OCI-LY7 (cell line): ENCODE measurements around the gene BNIPL. TPM values are rescaled to one million over a fixed set of nuclear protein-coding genes. Genes with fewer than 3 reads are reported as not detected.

Source experiments
- BruUV-seq: library from RNA; stranded (reverse); fragments of 400-500 nt; replicated peaks from 2 replicates; lab custom pipeline; 2021; lab: Mats Ljungman, UMichigan
- CTCF ChIA-PET: fragments of 300-600 bp; sonication (Branson Sonifier 250); formaldehyde crosslinking; loops from one replicate; lab custom pipeline; 2022; ENCODE audit warnings: antibody characterized with exemption; ENCODE audit not compliant: unreplicated experiment; lab: Charles Lee
- POLR2A ChIA-PET: fragments of 300-600 bp; sonication (Branson Sonifier 250); formaldehyde crosslinking; loops from one replicate; lab custom pipeline; 2022; ENCODE audit warnings: antibody characterized with exemption; lab: Charles Lee
- DNase-seq: peaks from one replicate; pipeline ENCODE4 v3.0.0-alpha.2; 2015; ENCODE audit warnings: low spot score
- H2AFZ ChIP-seq: fragments of 200-600 bp; sonication (generic), shearing (Covaris generic); 2 replicates; pipeline ENCODE4 v1.6.1; 2014; ENCODE audit warnings: mild to moderate bottlenecking, antibody characterized with exemption, low read length, moderate library complexity
- H3K27ac ChIP-seq: fragments of 200-600 bp; sonication (generic); 2 replicates; pipeline ENCODE4 v1.5.1; 2014; ENCODE audit warnings: mixed run types, low read depth, mild to moderate bottlenecking, moderate library complexity, low read length, inconsistent platforms; ENCODE audit not compliant: poor library complexity, severe bottlenecking
- H3K36me3 ChIP-seq: fragments of 200-600 bp; sonication (generic); 2 replicates; pipeline ENCODE4 v1.6.1; 2014; ENCODE audit warnings: mild to moderate bottlenecking, antibody characterized with exemption, low read length, moderate library complexity, mixed read lengths; ENCODE audit not compliant: insufficient read depth
- H3K4me1 ChIP-seq: fragments of 200-600 bp; sonication (generic); 2 replicates; pipeline ENCODE4 v1.5.1; 2014; ENCODE audit warnings: mild to moderate bottlenecking, low read length; ENCODE audit not compliant: insufficient read depth, poor library complexity, severe bottlenecking
- H3K4me2 ChIP-seq: fragments of 200-600 bp; sonication (generic); 2 replicates; pipeline ENCODE4 v1.6.1; 2014; ENCODE audit warnings: mild to moderate bottlenecking, low read length
- H3K4me3 ChIP-seq: fragments of 200-600 bp; sonication (generic); 2 replicates; pipeline ENCODE4 v1.5.1; 2014; ENCODE audit warnings: mild to moderate bottlenecking, low read depth, low read length; ENCODE audit not compliant: poor library complexity, severe bottlenecking
- H3K79me2 ChIP-seq: fragments of 200-600 bp; sonication (generic); 2 replicates; pipeline ENCODE4 v1.6.1; 2016; ENCODE audit warnings: low read depth, mild to moderate bottlenecking, low read length, moderate library complexity, mixed read lengths; ENCODE audit not compliant: insufficient read depth
- H3K9me2 ChIP-seq: fragments of 200-600 bp; sonication (generic); 2 replicates; pipeline ENCODE4 v1.6.1; 2016; ENCODE audit warnings: mild to moderate bottlenecking, low read length, mixed read lengths; ENCODE audit not compliant: insufficient read depth
- H3K9me3 ChIP-seq: fragments of 200-600 bp; sonication (generic); 2 replicates; pipeline ENCODE4 v1.6.1; 2014; ENCODE audit warnings: mild to moderate bottlenecking, mixed run types, low read length, mixed read lengths
- H4K20me1 ChIP-seq: fragments of 200-600 bp; sonication (generic); 2 replicates; pipeline ENCODE4 v1.6.1; 2014; ENCODE audit warnings: mild to moderate bottlenecking, antibody characterized with exemption, low read length, moderate library complexity, mixed read lengths; ENCODE audit not compliant: insufficient read depth
- CTCF ChIP-seq: fragments of 200-600 bp; sonication (generic); conservative IDR thresholded peaks from 2 replicates; pipeline ENCODE4 v1.5.1; 2014; ENCODE audit warnings: mild to moderate bottlenecking, antibody characterized with exemption, low read length, moderate library complexity, mixed read lengths
- EZH2phosphoT487 ChIP-seq: fragments of 200-600 bp; sonication (generic); IDR thresholded peaks from 2 replicates; pipeline ENCODE4 v1.6.1; 2018; ENCODE audit warnings: low read depth, borderline replicate concordance, mild to moderate bottlenecking, mixed run types, antibody characterized with exemption, low read length, moderate library complexity, mixed read lengths
- intact Hi-C: fragments of 100-400 bp; cut with micrococcal nuclease; formaldehyde crosslinking; loops from one replicate; pipeline ENCODE4 v1.10.0; 2022; ENCODE audit not compliant: unreplicated experiment
- total RNA-seq, 2 experiments: library from RNA; depleted of rRNA in 1 of 2; stranded (reverse); fragments of >200 nt in 1 of 2; shearing (Covaris generic) in 1 of 2; gene quantifications; 2 replicates each; pipeline ENCODE4 v1.2.3, GENCODE V29; 2014 to 2022

Gene BNIPL
- total RNA-seq, 2 experiments from 2014 or later: 0.74 to 1.6 TPM

GRCh38 chr1:151013518-151013917 is 22.9 kb upstream of the BNIPL start:
- H3K4me1 ChIP-seq: peaks cover 9% of the 10 kb centered on the region
- BruUV-seq: no TSS peak
- TF ChIP-seq EZH2phosphoT487: no peak
- no peak for TF ChIP-seq CTCF
- no peak for DNase-seq
- peaks cover 8% of the 10 kb centered on the region for H3K36me3 ChIP-seq
- H3K4me3 ChIP-seq: no peak overlapping the region
- no peaks in the 10 kb centered on the region for H4K20me1 ChIP-seq
- ChIA-PET POLR2A (interaction anchor here (0.6 kb wide), 1 partner anchor 37 kb away, joined by 4 read pairs; no protein-coding TSS in a partner anchor), CTCF (no interaction called here)
- no peak overlapping the region for H3K4me2 ChIP-seq
- no peak overlapping the region for H2AFZ ChIP-seq
- intact Hi-C loops: no loop called here
- peaks cover 16% of the 10 kb centered on the region; the same call in 1 of the 2 replicates for H3K79me2 ChIP-seq
- H3K27ac ChIP-seq: no peak overlapping the region
- H3K9me3 ChIP-seq: no peaks in the 10 kb centered on the region
- H3K9me2 ChIP-seq: no peaks in the 10 kb centered on the region

DNA sequence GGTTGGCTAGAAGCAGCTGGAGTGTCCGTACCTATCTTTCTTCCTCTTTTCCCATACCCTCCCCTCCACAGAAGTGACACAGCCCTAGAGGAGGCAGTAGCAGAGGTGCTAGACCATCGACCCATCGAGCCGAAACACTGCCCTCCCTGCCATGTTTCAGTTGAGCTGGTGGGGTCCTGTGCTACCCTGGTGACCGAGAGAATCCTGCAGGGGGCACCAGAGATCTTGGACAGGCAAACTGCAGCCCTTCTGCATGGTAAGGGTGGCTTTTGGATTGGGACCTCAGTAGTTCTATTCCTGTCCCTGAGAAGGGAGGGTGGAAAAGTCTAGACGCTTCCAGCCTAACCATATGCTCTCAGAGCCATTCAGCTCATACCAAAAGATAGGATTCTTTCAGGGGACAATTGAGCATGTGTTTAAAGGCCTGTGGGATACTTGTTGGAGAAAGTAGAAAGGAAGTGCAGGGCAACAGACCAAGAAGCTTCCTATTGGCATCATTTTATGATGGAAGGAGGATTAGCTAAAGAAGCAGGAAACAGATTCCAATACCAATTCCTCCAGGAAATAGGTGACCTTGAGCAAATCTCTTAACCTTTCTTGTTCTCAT is 11.7 kb upstream of the BNIPL start:
- Histone ChIP-seq H3K4me1 (no peaks in the 10 kb centered on the region), H3K9me2 (no peaks in the 10 kb centered on the region), H3K27ac (no peak overlapping the region), H4K20me1 (no peaks in the 10 kb centered on the region), H2AFZ (no peak overlapping the region), H3K4me3 (no peak overlapping the region), H3K4me2 (no peak overlapping the region), H3K36me3 (peaks cover 48% of the 10 kb centered on the region), H3K79me2 (no peaks in the 10 kb centered on the region), H3K9me3 (no peaks in the 10 kb centered on the region)
- intact Hi-C loops: loop anchor here (1.0 kb wide), 2 partner anchors 48 to 132 kb away; partner anchors contain the start of gene TNFAIP8L2
- POLR2A ChIA-PET: interaction anchor here (0.5 to 1.2 kb wide), 2 partner anchors 49 to 55 kb away, joined by 3 read pairs; no protein-coding TSS in a partner anchor
- no TSS peak for BruUV-seq
- DNase-seq: peak; percentile 67
- TF ChIP-seq CTCF: peak; percentile 87
- TF ChIP-seq EZH2phosphoT487: no peak
- CTCF ChIA-PET: interaction anchor here (0.6 kb wide), 1 partner anchor 66 kb away, joined by 3 read pairs; no protein-coding TSS in a partner anchor

DNA sequence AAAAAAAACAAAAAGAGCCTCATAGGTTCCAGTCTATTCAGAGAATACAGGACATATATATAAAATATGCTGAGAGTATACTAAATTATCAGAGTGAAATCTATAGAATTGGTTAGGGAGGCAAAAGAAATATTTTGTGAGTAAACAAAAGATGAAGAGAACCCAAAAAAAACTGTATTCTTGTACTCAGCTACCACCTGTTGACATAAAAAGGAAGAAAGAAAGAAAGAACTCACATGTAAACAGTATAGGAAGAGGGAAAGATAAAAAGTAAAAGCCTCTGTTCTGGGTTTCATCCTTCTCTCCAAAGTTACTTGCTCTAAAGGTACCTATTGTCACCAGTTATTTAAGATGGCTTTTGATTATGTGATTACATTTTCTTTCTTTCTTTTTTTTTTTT is 9.9 kb upstream of the BNIPL start:
- Histone ChIP-seq H3K4me3 (no peak overlapping the region), H3K79me2 (no peaks in the 10 kb centered on the region), H3K9me2 (no peaks in the 10 kb centered on the region), H3K9me3 (no peaks in the 10 kb centered on the region), H3K4me1 (no peaks in the 10 kb centered on the region), H3K27ac (no peak overlapping the region), H2AFZ (no peak overlapping the region), H3K36me3 (peaks cover 54% of the 10 kb centered on the region), H3K4me2 (no peak overlapping the region), H4K20me1 (no peaks in the 10 kb centered on the region)
- TF ChIP-seq EZH2phosphoT487 (no peak), CTCF (no peak)
- intact Hi-C loops: no loop called here
- no peak for DNase-seq
- no TSS peak for BruUV-seq
- ChIA-PET CTCF (no interaction called here), POLR2A (no interaction called here)
